HepG2 (cell line): ENCODE measurements around the gene MTHFD2. TPM values are rescaled to one million over a fixed set of nuclear protein-coding genes. Genes with fewer than 3 reads are reported as not detected.

Source experiments
- FUBP1 ChIP-seq: sonication (generic); formaldehyde crosslinking; IDR thresholded peaks from 2 replicates; pipeline ENCODE4 v1.5.1; 2020; ENCODE audit warnings: missing genetic modification reagents, mild to moderate bottlenecking, borderline replicate concordance
- GATAD1 ChIP-seq: IDR thresholded peaks from 2 replicates; pipeline ENCODE4 v1.6.1; 2016; ENCODE audit warnings: missing genetic modification reagents, missing compliant biosample characterization
- HHEX ChIP-seq: IDR thresholded peaks from 2 replicates; pipeline ENCODE4 v1.6.1; 2016; ENCODE audit warnings: control low read depth
- HMG20B ChIP-seq: conservative IDR thresholded peaks from 2 replicates; pipeline ENCODE4 v1.6.1; 2016; ENCODE audit warnings: missing genetic modification reagents, missing compliant biosample characterization
- HNRNPUL1 ChIP-seq: fragments of 200-400 bp; formaldehyde crosslinking; IDR thresholded peaks from 2 replicates; pipeline ENCODE4 v1.6.1; 2017; ENCODE audit warnings: low read depth, mild to moderate bottlenecking, low read length, moderate library complexity
- IKZF5 ChIP-seq: IDR thresholded peaks from 2 replicates; pipeline ENCODE4 v1.6.1; 2018; ENCODE audit warnings: missing genetic modification reagents, mild to moderate bottlenecking, missing compliant biosample characterization
- KLF6 ChIP-seq: IDR thresholded peaks from 2 replicates; pipeline ENCODE4 v1.8.0; 2016; ENCODE audit warnings: missing biosample characterization, missing genetic modification reagents
- MATR3 ChIP-seq: sonication (generic); formaldehyde crosslinking; IDR thresholded peaks from 2 replicates; pipeline ENCODE4 v1.4.0; 2020; ENCODE audit warnings: missing genetic modification reagents
- MZF1 ChIP-seq: sonication (generic); formaldehyde crosslinking; IDR thresholded peaks from 2 replicates; pipeline ENCODE4 v1.8.1; 2023; ENCODE audit warnings: mild to moderate bottlenecking, missing genetic modification reagents, borderline replicate concordance
- NFKBIZ ChIP-seq: IDR thresholded peaks from 2 replicates; pipeline ENCODE4 v1.6.1; 2018; ENCODE audit warnings: missing genetic modification reagents, missing compliant biosample characterization
- POLR2A ChIP-seq, 2 experiments: IDR thresholded peaks; 2 replicates each; pipeline ENCODE4 v1.6.1; 2011; ENCODE audit warnings: low read depth in 2 of 2, low read length in 2 of 2, mild to moderate bottlenecking in 1 of 2, moderate library complexity in 1 of 2; ENCODE audit not compliant: insufficient read depth in 1 of 2
- RCOR2 ChIP-seq: IDR thresholded peaks from 2 replicates; pipeline ENCODE4 v1.6.1; 2016; ENCODE audit warnings: missing biosample characterization, missing genetic modification reagents
- SOX6 ChIP-seq, 2 experiments: fragments of 450-650 bp in 1 of 2; sonication (generic) in 1 of 2; formaldehyde crosslinking in 1 of 2; IDR thresholded peaks; 2 replicates each; pipeline versions ENCODE4 v1.4.0 to v1.6.1; 2017 to 2020; ENCODE audit warnings: antibody characterized with exemption in 1 of 2, mild to moderate bottlenecking in 1 of 2, missing genetic modification reagents in 1 of 2
- TEAD2 ChIP-seq: sonication (generic); formaldehyde crosslinking; IDR thresholded peaks from 2 replicates; pipeline ENCODE4 v1.9.0; 2021; ENCODE audit warnings: missing genetic modification reagents
- TFE3 ChIP-seq: IDR thresholded peaks from 2 replicates; pipeline ENCODE4 v1.6.1; 2016
- ZFP36L1 ChIP-seq: sonication (generic); formaldehyde crosslinking; IDR thresholded peaks from 2 replicates; pipeline ENCODE4 v1.8.0; 2022; ENCODE audit warnings: mild to moderate bottlenecking, missing genetic modification reagents, moderate library complexity
- ZIK1 ChIP-seq: sonication (generic); formaldehyde crosslinking; IDR thresholded peaks from 2 replicates; pipeline ENCODE4 v1.5.0; 2020; ENCODE audit warnings: mild to moderate bottlenecking, low read depth, missing genetic modification reagents, borderline replicate concordance
- ZNF441 ChIP-seq: sonication (generic); formaldehyde crosslinking; IDR thresholded peaks from 2 replicates; pipeline ENCODE4 v1.7.0; 2021; ENCODE audit warnings: missing genetic modification reagents, borderline replicate concordance
- ZNF446 ChIP-seq: sonication (generic); formaldehyde crosslinking; IDR thresholded peaks from 2 replicates; pipeline ENCODE4 v1.5.0; 2020; ENCODE audit warnings: mild to moderate bottlenecking, missing genetic modification reagents
- ZNF496 ChIP-seq: sonication (generic); formaldehyde crosslinking; IDR thresholded peaks from 2 replicates; pipeline ENCODE4 v1.8.1; 2023; ENCODE audit warnings: mild to moderate bottlenecking, moderate library complexity, missing genetic modification reagents; ENCODE audit not compliant: insufficient replicate concordance
- ZNF549 ChIP-seq: sonication (generic); formaldehyde crosslinking; IDR thresholded peaks from 2 replicates; pipeline ENCODE4 v1.5.0; 2020; ENCODE audit warnings: missing genetic modification reagents
- ZNF713 ChIP-seq: sonication (generic); formaldehyde crosslinking; IDR thresholded peaks from 2 replicates; pipeline ENCODE4 v1.4.0; 2020; ENCODE audit warnings: mild to moderate bottlenecking, missing genetic modification reagents
- ZNF883 ChIP-seq: sonication (generic); formaldehyde crosslinking; IDR thresholded peaks from 2 replicates; pipeline ENCODE4 v1.5.1; 2020; ENCODE audit warnings: mild to moderate bottlenecking, missing genetic modification reagents; ENCODE audit errors: not compliant biosample characterization
- polyA plus RNA-seq, 8 experiments: library from polyadenylated mRNA; depleted of rRNA in 3 of 8; stranded (reverse) in 7 of 8; unstranded in 1 of 8; fragments of >200 nt; fragmentation: Illumina TruSeq in 4 of 8; extraction: Trizol in 4 of 8; gene quantifications; 2 replicates each; pipeline versions ENCODE4 v1.2.1 to v1.2.3, GENCODE V29; 2011 to 2016; ENCODE audit warnings: low read depth in 4 of 8, missing spikeins in 1 of 8, mixed read lengths in 1 of 8; ENCODE audit not compliant: insufficient read depth in 1 of 8
- total RNA-seq, 5 experiments: library from RNA; depleted of rRNA; stranded (reverse); fragments of >200 nt; fragmentation: Illumina TruSeq; extraction: Trizol; gene quantifications; 2 replicates each; pipeline ENCODE4 v1.2.3, GENCODE V29; 2016; ENCODE audit warnings: low read depth in 1 of 5

Gene MTHFD2
- total and polyA plus RNA-seq, 2 of the 13 experiments (the other 11 are each of a cell fraction or from before 2014, with no cell fraction given) = 188 to 269 TPM

- TF ChIP-seq MZF1 (CRISPR knock-in tag) (no peak), TFE3 (CRISPR knock-in tag) (no peak), MATR3 (CRISPR knock-in tag) (no peak), IKZF5 (CRISPR knock-in tag) (no peak; the same call in 1 of the 2 replicates), KLF6 (CRISPR knock-in tag) (no peak; the same call in 1 of the 2 replicates), ZNF713 (CRISPR knock-in tag) (no peak), TEAD2 (CRISPR knock-in tag) (no peak), ZNF496 (no peak), HNRNPUL1 (peak; percentile 72), HHEX (no peak), GATAD1 (peak; percentile 70), SOX6 (IDR thresholded peaks at IDR 0.05) (no peak), SOX6 (CRISPR knock-in tag; IDR thresholded peaks at IDR 0.05) (peak; percentile 49), FUBP1 (no peak), ZIK1 (CRISPR knock-in tag) (no peak; the same call in 1 of the 2 replicates), NFKBIZ (CRISPR knock-in tag) (no peak), POLR2A (IDR thresholded peaks at IDR 0.05; ENCODE audit: insufficient read depth in 1 of 2, low read depth in 2 of 2, low read length in 2 of 2) (peak; percentile 88 to 92; a peak in 3 of 4 replicates), ZNF446 (CRISPR knock-in tag) (no peak), RCOR2 (CRISPR knock-in tag) (no peak), ZNF549 (no peak), ZNF441 (peak; percentile 53; the same call in 1 of the 2 replicates), ZNF883 (CRISPR knock-in tag) (peak; percentile 78), ZFP36L1 (0 out of 2 replicates have a peak, but pooled peaks have one; percentile 31), HMG20B (no peak)
Measured at GRCh38 chr2:74178211-74179062, 20.0 kb upstream of the MTHFD2 start, which contains the start of gene MOB1A (continued).
